GM23248 (cell line): ENCODE measurements around the gene TRIM29. TPM values are rescaled to one million over a fixed set of nuclear protein-coding genes. Genes with fewer than 3 reads are reported as not detected.

Experiments used
- DNase-seq: peaks from one replicate; pipeline ENCODE4 v3.0.0-alpha.2; 2015
- H2AFZ ChIP-seq: fragments of 200-600 bp; sonication (generic); 2 replicates; pipeline ENCODE4 v1.6.1; 2016; ENCODE audit warnings: antibody characterized with exemption
- H3F3A ChIP-seq: fragments of 200-600 bp; sonication (generic); 2 replicates; pipeline ENCODE4 v1.6.1; 2016; ENCODE audit warnings: mild to moderate bottlenecking, antibody characterized with exemption, mixed run types; ENCODE audit not compliant: insufficient read depth
- H3K27ac ChIP-seq: fragments of 200-600 bp; sonication (generic); 2 replicates; pipeline ENCODE4 v1.5.1; 2016; ENCODE audit warnings: mild to moderate bottlenecking
- H3K27me3 ChIP-seq: fragments of 200-600 bp; sonication (generic); replicated peaks from 2 replicates; pipeline ENCODE4 v1.6.1; 2016; ENCODE audit warnings: mild to moderate bottlenecking; ENCODE audit not compliant: insufficient read depth
- H3K36me3 ChIP-seq: fragments of 200-600 bp; sonication (generic); 2 replicates; pipeline ENCODE4 v1.6.1; 2016; ENCODE audit warnings: low read depth, mild to moderate bottlenecking
- H3K4me1 ChIP-seq: fragments of 200-600 bp; sonication (generic); 2 replicates; pipeline ENCODE4 v1.6.1; 2016; ENCODE audit warnings: mild to moderate bottlenecking; ENCODE audit not compliant: insufficient read depth
- H3K4me2 ChIP-seq: fragments of 200-600 bp; sonication (generic); one replicate; pipeline ENCODE4 v1.6.1; 2016; ENCODE audit warnings: mild to moderate bottlenecking; ENCODE audit not compliant: unreplicated experiment
- H3K4me3 ChIP-seq: fragments of 200-600 bp; sonication (generic); 2 replicates; pipeline ENCODE4 v1.5.1; 2016; ENCODE audit warnings: mild to moderate bottlenecking
- H3K79me2 ChIP-seq: fragments of 200-600 bp; sonication (generic); 2 replicates; pipeline ENCODE4 v1.6.1; 2016; ENCODE audit warnings: mild to moderate bottlenecking; ENCODE audit not compliant: insufficient read depth
- H3K9ac ChIP-seq: fragments of 200-600 bp; sonication (generic); 2 replicates; pipeline ENCODE4 v1.6.1; 2016; ENCODE audit warnings: mild to moderate bottlenecking
- H3K9me2 ChIP-seq: fragments of 200-600 bp; sonication (generic); 2 replicates; pipeline ENCODE4 v1.6.1; 2016; ENCODE audit warnings: mixed run types, mild to moderate bottlenecking, moderate library complexity; ENCODE audit not compliant: insufficient read depth
- H3K9me3 ChIP-seq: fragments of 200-600 bp; sonication (generic); one replicate; pipeline ENCODE4 v1.6.1; 2017; ENCODE audit warnings: low read depth
- H4K20me1 ChIP-seq: fragments of 200-600 bp; sonication (generic); 2 replicates; pipeline ENCODE4 v1.6.0; 2016; ENCODE audit not compliant: insufficient read depth
- EZH2 ChIP-seq: fragments of 200-600 bp; sonication (generic); IDR thresholded peaks from 2 replicates; pipeline ENCODE4 v1.6.1; 2018; ENCODE audit warnings: antibody characterized with exemption, mild to moderate bottlenecking; ENCODE audit not compliant: insufficient read depth, poor library complexity, severe bottlenecking
- EZH2phosphoT487 ChIP-seq: fragments of 200-600 bp; sonication (generic); IDR thresholded peaks from 2 replicates; pipeline ENCODE4 v1.6.1; 2018; ENCODE audit warnings: antibody characterized with exemption, moderate library complexity, mild to moderate bottlenecking, low read depth; ENCODE audit not compliant: insufficient read depth
- WGBS, 2 experiments: methylation state at CpG; one replicate each; pipeline ENCODE4 v1.1.6; 2015 to 2017; ENCODE audit warnings: low lambda C conversion rate in 2 of 2, low coverage in 1 of 2; ENCODE audit errors: missing lambda C conversion rate in 2 of 2; 5-methylcytosine and 5-hydroxymethylcytosine counted together
- in situ Hi-C: fragments of 300-500 bp; cut with MboI; formaldehyde crosslinking; loops from 2 replicates; pipeline ENCODE4 v1.15.0; 2020
- polyA plus RNA-seq: library from polyadenylated mRNA; unstranded; fragments of >200 nt; fragmentation: Nextera tagmentation; extraction: Ambion mirVana; gene quantifications from 2 replicates; pipeline ENCODE4 v1.2.1, GENCODE V29; 2016
- total RNA-seq: library from RNA; depleted of rRNA; stranded (reverse); fragments of >200 nt; shearing (Covaris generic); gene quantifications from 2 replicates; pipeline ENCODE4 v1.2.3, GENCODE V29; 2014

The TRIM29 gene
- total and polyA plus RNA-seq, 2 experiments from 2014 or later = 0.86 TPM; not detected in 1

GRCh38 chr11:120119121-120119520 lies 18.8 kb downstream of the TRIM29 start:
- H3K4me1 ChIP-seq = no peaks in the 10 kb centered on the region
- no peak overlapping the region for H2AFZ ChIP-seq
- no peak overlapping the region for H3K27ac ChIP-seq
- H3K79me2 ChIP-seq = no peaks in the 10 kb centered on the region
- no peak for DNase-seq
- H3K9me2 ChIP-seq = no peaks in the 10 kb centered on the region
- no peaks in the 10 kb centered on the region for H3F3A ChIP-seq
- WGBS, 2 experiments = 89 to 92% methylated on average over 4 of the region's 4 CpGs
- H3K36me3 ChIP-seq = no peaks in the 10 kb centered on the region
- H3K27me3 ChIP-seq = 0 out of 2 replicates have a peak, but pooled peaks cover 4% of the 10 kb centered on the region
- no peaks in the 10 kb centered on the region for H4K20me1 ChIP-seq
- H3K4me3 ChIP-seq = no peak overlapping the region
- H3K4me2 ChIP-seq = no peak overlapping the region
- TF ChIP-seq EZH2phosphoT487 (no peak), EZH2 (no peak)
- no peaks in the 10 kb centered on the region for H3K9me3 ChIP-seq
- in situ Hi-C loops = loop anchor here (25.0 kb wide), 1 partner anchor 632 kb away; no protein-coding TSS in a partner anchor
- no peak overlapping the region for H3K9ac ChIP-seq

- Histone ChIP-seq H3K4me2 (no peak overlapping the region), H3K9ac (no peak overlapping the region), H4K20me1 (no peaks in the 10 kb centered on the region), H2AFZ (no peak overlapping the region), H3K36me3 (no peaks in the 10 kb centered on the region), H3K4me1 (no peaks in the 10 kb centered on the region), H3K27ac (no peak overlapping the region), H3F3A (no peaks in the 10 kb centered on the region), H3K79me2 (no peaks in the 10 kb centered on the region), H3K9me2 (no peaks in the 10 kb centered on the region), H3K9me3 (no peaks in the 10 kb centered on the region), H3K27me3 (peaks cover 15% of the 10 kb centered on the region), H3K4me3 (no peak overlapping the region)
- 49 to 50% methylated on average over 9 of the region's 9 CpGs for WGBS, 2 experiments
- in situ Hi-C loops = loop anchor here (25.0 kb wide), 1 partner anchor 631 kb away; no protein-coding TSS in a partner anchor
- DNase-seq = no peak
- TF ChIP-seq EZH2phosphoT487 (no peak), EZH2 (no peak)
Observed at GRCh38 chr11:120117991-120118390, 19.9 kb downstream of the TRIM29 start.

- Histone ChIP-seq H3K9ac (no peak overlapping the region), H3K79me2 (no peaks in the 10 kb centered on the region), H3K4me3 (no peak overlapping the region), H2AFZ (no peak overlapping the region), H3K4me1 (no peaks in the 10 kb centered on the region), H3K36me3 (no peaks in the 10 kb centered on the region), H3K9me2 (no peaks in the 10 kb centered on the region), H3K9me3 (no peaks in the 10 kb centered on the region), H3K27ac (no peak overlapping the region), H3K27me3 (peaks cover 15% of the 10 kb centered on the region), H3K4me2 (no peak overlapping the region), H3F3A (no peaks in the 10 kb centered on the region), H4K20me1 (no peaks in the 10 kb centered on the region)
- in situ Hi-C loops = loop anchor here (25.0 kb wide), 1 partner anchor 630 kb away; no protein-coding TSS in a partner anchor
- TF ChIP-seq EZH2 (no peak), EZH2phosphoT487 (no peak)
- no peak for DNase-seq
- WGBS, 2 experiments = 55 to 66% methylated on average over 7 of the region's 7 CpGs
Observed at GRCh38 chr11:120116966-120117365, 20.9 kb downstream of the TRIM29 start.

- no peak overlapping the region for H3K27ac ChIP-seq
Observed at GRCh38 chr11:120115272-120116000, 22.5 kb downstream of the TRIM29 start.

More at GRCh38 chr11:120115272-120116000, 22.5 kb downstream of the TRIM29 start:
- H3F3A ChIP-seq = no peaks in the 10 kb centered on the region
- no peaks in the 10 kb centered on the region for H4K20me1 ChIP-seq
- in situ Hi-C loops = loop anchor here (25.0 kb wide), 1 partner anchor 628 kb away; no protein-coding TSS in a partner anchor
- WGBS, 2 experiments = 62% methylated on average over 19 to 20 of the region's 20 CpGs
- no peak overlapping the region for H2AFZ ChIP-seq
- TF ChIP-seq EZH2phosphoT487 (no peak), EZH2 (no peak)
- H3K9me2 ChIP-seq = no peaks in the 10 kb centered on the region
- peak; percentile 20 for DNase-seq
- H3K9ac ChIP-seq = no peak overlapping the region
- H3K79me2 ChIP-seq = no peaks in the 10 kb centered on the region
- no peaks in the 10 kb centered on the region for H3K36me3 ChIP-seq
- H3K4me2 ChIP-seq = no peak overlapping the region
- no peaks in the 10 kb centered on the region for H3K4me1 ChIP-seq
- no peak overlapping the region for H3K4me3 ChIP-seq
- peaks cover 15% of the 10 kb centered on the region for H3K27me3 ChIP-seq
- no peaks in the 10 kb centered on the region for H3K9me3 ChIP-seq
